ENCODE data around the gene PCSK6.

- TF ChIP-seq CTCF (IDR thresholded peaks at IDR 0.05) (no peak), POLR2A (IDR thresholded peaks at IDR 0.05) (no peak)
Measured at GRCh38 chr15:101262551-101262950, 227.0 kb downstream of the PCSK6 start.
